ACHN (cell line): ENCODE measurements around the gene USP17L28.
"Not testable (repeated sequence)": the region's sequence is repeated elsewhere in the genome, so short reads cannot be mapped to it uniquely, and the experiment has no call there.

Experiments
- DNase-seq: peaks from one replicate; pipeline ENCODE4 v3.0.0-alpha.2; 2015
- in situ Hi-C: cut with HindIII; loops from 2 replicates; pipeline ENCODE4 v1.10.0; 2017; ENCODE audit warnings: low sequenced_read_pairs, low pct_ligation_motif_present, low pct_unique_long_range_greater_than_20kb

USP17L28 gene

DNA sequence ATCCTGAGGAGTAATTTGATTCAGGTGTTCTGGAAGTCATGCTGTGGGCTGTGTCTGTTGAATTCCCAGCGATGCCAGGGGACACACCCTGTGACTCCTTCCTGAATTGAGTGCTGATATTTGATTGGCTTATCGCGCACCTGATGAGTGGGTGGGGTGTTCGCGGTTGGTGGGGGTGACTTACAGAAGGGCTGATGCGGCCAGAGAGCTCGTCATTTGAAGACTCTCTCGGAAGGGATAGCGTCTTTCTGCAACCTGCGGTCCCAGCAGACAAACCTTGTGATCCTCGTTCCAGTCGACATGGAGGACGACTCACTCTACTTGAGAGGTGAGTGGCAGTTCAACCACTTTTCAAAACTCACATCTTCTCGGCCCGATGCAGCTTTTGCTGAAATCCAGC is at the start of gene USP17L28:
Gene USP17L28, plus strand, starts transcription at position 301 of the 400 bp plus-strand sequence. Its CDS starts 0 bp downstream, at position 301.
- DNase-seq, in situ Hi-C loops: not testable (repeated sequence)

GRCh38 chr4:9324191-9324590 is 24.5 kb upstream of the USP17L28 start:
- in situ Hi-C loops, DNase-seq: not testable (repeated sequence)

GRCh38 chr4:9324865-9325264 is 23.8 kb upstream of the USP17L28 start, which contains the start of gene USP17L24:
Gene USP17L24, plus strand, starts transcription at chr4:9325165. Its CDS starts 0 bp downstream, at chr4:9325165.
- in situ Hi-C loops, DNase-seq: not testable (repeated sequence)

GRCh38 chr4:9329611-9330010 is 19.1 kb upstream of the USP17L28 start, which contains the start of gene USP17L25:
Gene USP17L25, plus strand, starts transcription at chr4:9329911. Its CDS starts 0 bp downstream, at chr4:9329911.
- in situ Hi-C loops, DNase-seq: not testable (repeated sequence)

- in situ Hi-C loops, DNase-seq: not testable (repeated sequence)
Measured at GRCh38 chr4:9334358-9334757, 14.3 kb upstream of the USP17L28 start, which contains the start of gene USP17L26. Gene USP17L26, plus strand, starts transcription at chr4:9334658. Its CDS starts 0 bp downstream, at chr4:9334658.

GRCh38 chr4:9339103-9339502 is 9.6 kb upstream of the USP17L28 start, which contains the start of gene USP17L5:
Gene USP17L5, plus strand, starts transcription at chr4:9339403. Its CDS starts 0 bp downstream, at chr4:9339403.
- DNase-seq, in situ Hi-C loops: not testable (repeated sequence)

DNA sequence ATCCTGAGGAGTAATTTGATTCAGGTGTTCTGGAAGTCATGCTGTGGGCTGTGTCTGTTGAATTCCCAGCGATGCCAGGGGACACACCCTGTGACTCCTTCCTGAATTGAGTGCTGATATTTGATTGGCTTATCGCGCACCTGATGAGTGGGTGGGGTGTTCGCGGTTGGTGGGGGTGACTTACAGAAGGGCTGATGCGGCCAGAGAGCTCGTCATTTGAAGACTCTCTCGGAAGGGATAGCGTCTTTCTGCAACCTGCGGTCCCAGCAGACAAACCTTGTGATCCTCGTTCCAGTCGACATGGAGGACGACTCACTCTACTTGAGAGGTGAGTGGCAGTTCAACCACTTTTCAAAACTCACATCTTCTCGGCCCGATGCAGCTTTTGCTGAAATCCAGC is 4.8 kb upstream of the USP17L28 start, which contains the start of gene USP17L27:
Gene USP17L27, plus strand, starts transcription at position 301 of the 400 bp plus-strand sequence. Its CDS starts 0 bp downstream, at position 301.
- in situ Hi-C loops, DNase-seq: not testable (repeated sequence)

DNA sequence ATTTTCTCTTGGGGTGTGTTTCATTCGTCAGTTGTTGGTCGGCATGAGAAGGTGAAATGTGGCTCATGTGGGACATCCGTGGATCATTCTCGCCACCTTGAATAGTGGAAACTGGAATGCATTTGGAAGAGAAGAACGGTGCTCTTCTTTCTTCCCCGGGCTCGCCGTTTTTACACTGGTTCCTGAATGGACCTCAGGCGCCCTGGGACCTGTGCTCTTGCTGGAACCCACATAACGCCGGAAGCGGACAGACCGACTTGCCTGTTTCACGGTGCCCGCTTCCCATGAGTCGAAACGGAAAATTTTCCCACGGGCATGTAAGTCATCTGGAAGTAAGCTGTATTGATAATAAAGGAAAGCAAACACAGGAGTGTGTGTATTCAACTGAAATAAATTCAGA is 2.2 kb downstream of the USP17L28 start:
- in situ Hi-C loops, DNase-seq: not testable (repeated sequence)

DNA sequence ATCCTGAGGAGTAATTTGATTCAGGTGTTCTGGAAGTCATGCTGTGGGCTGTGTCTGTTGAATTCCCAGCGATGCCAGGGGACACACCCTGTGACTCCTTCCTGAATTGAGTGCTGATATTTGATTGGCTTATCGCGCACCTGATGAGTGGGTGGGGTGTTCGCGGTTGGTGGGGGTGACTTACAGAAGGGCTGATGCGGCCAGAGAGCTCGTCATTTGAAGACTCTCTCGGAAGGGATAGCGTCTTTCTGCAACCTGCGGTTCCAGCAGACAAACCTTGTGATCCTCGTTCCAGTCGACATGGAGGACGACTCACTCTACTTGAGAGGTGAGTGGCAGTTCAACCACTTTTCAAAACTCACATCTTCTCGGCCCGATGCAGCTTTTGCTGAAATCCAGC is 4.6 kb downstream of the USP17L28 start, which contains the start of gene USP17L29:
Gene USP17L29, plus strand, starts transcription at position 301 of the 400 bp plus-strand sequence. Its CDS starts 0 bp downstream, at position 301.
- in situ Hi-C loops, DNase-seq: not testable (repeated sequence)

DNA sequence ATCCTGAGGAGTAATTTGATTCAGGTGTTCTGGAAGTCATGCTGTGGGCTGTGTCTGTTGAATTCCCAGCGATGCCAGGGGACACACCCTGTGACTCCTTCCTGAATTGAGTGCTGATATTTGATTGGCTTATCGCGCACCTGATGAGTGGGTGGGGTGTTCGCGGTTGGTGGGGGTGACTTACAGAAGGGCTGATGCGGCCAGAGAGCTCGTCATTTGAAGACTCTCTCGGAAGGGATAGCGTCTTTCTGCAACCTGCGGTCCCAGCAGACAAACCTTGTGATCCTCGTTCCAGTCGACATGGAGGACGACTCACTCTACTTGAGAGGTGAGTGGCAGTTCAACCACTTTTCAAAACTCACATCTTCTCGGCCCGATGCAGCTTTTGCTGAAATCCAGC is 14.1 kb downstream of the USP17L28 start, which contains the start of gene USP17L30:
Gene USP17L30, plus strand, starts transcription at position 301 of the 400 bp plus-strand sequence. Its CDS starts 0 bp downstream, at position 301.
- in situ Hi-C loops, DNase-seq: not testable (repeated sequence)

DNA sequence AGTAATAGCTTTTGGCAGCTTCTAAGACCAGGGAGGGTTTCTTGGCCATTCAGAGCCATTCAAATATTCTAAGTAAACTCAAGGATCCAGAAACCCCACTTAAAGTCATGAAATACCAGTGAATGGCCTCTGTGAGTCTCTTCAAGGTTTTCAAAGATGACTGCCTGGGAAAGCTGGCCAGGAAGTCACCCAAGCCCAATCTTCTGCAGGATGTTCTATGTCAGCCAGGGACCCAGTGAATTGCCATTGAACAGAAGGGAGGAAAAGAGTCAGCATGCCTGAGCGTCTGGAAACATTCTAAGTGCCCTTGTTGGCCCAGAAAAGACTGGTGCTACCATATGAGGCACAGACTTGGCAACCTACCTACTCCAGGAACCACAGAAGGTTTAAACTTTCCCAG is 31.2 kb downstream of the USP17L28 start:
- DNase-seq, in situ Hi-C loops: not testable (repeated sequence)

- DNase-seq, in situ Hi-C loops: not testable (repeated sequence)
Measured at GRCh38 chr4:9381012-9381534, 32.4 kb downstream of the USP17L28 start.

- DNase-seq = no peak
- in situ Hi-C loops = no loop called here
Measured at GRCh38 chr4:9384126-9384525, 35.4 kb downstream of the USP17L28 start.

DNA sequence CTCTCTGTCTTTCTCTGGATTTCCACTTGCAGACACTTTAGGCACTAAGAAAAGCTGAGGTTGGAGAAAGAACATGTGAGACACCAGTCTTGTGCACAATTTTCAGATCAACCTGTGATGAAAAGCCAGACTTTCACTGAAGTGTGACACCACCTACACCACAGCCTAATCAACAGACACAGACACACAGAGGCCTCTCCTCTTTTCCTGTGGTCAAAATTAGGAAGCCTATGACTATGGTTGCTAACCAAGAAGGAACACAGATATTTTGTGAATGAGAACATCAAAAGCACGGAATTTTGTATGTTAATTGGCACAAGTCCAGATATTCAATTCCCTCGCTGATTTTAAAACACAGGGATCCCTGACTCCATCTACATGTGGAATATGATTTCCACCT is 40.3 kb downstream of the USP17L28 start:
- in situ Hi-C loops, DNase-seq: not testable (repeated sequence)
